Skin of body (tissue), 2 donors: ENCODE measurements around the gene CYREN. TPM values are rescaled to one million over a fixed set of nuclear protein-coding genes. Genes with fewer than 3 reads are reported as not detected.
"Not testable (repeated sequence)": the region's sequence is repeated elsewhere in the genome, so short reads cannot be mapped to it uniquely, and the experiment has no call there.

Source experiments
- DNase-seq: peaks from one replicate; lab custom pipeline; 2025; lab: John Stamatoyannopoulos, UW
- total RNA-seq: library from RNA; depleted of rRNA; stranded (reverse); fragments of >200 nt; gene quantifications from one replicate; pipeline ENCODE4 v1.2.3, GENCODE V29; 2014

The CYREN gene
- total RNA-seq, 1 donor from 2014 or later, result 17.6 TPM

DNA sequence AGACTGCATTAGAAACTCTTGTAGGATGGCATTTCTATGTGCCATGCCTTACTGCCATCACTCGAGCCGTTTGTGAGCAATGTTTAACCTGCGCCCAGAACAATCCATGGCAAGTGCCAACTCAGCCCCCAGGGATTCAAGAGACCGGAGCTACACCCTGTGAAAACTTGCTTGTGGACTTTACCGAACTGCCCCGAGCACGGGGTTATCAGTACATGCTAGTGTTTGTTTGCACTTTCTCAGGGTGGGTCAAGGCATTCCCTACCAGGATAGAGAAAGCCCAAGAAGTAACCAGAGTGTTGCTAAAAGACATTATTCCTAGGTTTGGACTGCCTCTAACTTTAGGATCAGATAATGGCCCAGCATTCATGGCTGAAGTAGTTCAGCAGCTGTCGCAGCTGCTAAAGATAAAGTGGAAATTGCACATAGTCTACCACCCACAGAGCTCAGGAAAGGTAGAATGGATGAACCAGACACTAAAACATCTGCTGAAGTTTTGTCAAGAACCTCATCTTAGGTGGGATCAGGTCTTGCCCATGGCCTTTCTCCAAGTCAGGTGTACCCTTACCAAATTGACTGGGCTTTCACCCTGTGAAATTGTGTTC is 8.9 kb upstream of the CYREN start:
- no peak for DNase-seq

DNA sequence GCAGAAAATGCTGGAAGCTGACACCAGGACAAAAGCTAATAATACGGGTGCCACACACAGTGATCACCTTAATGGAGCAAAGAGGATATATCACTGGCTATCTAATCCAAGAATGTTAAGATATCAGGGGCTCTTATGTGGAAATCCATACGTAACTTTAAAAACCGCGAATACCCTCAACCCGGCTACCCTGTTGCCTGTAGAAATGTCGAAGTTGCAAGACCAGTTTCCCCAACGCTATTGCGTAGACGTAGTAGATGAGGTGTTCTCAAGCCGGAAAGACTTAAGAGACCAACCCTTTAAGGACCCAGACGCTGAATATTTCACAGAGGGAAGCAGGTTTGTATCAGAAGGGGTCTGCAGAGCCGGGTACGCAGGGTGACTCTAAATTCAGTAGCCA is 7.9 kb upstream of the CYREN start:
- no peak for DNase-seq

GRCh38 chr7:135177028-135177696 is 6.7 kb upstream of the CYREN start:
- no peak for DNase-seq

GRCh38 chr7:135175931-135176330 is 5.4 kb upstream of the CYREN start:
- no peak for DNase-seq

DNA sequence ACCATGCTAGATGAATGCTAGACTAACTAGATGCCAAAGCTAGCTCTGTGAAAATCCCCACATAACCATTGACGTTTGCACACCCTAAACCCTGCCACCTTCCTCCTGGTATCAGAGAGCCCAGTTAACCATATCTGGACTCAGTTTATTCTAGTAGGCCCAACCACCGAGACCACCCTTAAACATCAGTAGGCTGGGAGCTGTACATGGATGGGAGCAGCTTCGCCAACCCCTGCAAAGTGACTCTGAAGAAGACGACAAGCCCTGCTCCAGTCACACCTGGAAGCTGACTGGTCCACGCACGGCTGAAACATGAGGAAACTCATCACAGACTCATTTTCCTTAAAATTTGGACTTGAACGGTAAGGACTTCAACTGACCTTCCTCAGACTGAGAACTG is 4.4 kb upstream of the CYREN start:
- no peak for DNase-seq

DNA sequence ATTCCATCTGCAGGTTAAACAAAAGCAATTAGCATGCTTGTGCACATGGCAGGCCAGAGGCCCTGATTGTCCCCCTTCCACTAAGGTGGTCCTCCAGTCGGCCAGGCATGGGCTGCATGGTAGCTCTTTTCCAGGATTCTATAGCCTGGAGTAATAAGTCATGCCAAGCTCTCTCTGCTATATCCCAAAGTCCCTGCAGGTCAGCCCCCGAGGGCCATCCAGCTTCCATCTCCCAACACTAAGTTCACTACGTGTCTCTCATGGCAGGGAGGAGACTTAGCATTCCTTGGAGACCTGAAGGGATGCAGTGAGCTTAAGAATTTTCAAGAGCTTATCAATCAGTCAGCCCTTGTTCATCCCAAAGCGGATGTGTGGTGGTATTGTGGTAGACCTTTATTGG is 3.4 kb upstream of the CYREN start:
- DNase-seq, result not testable (repeated sequence)

- DNase-seq, result not testable (repeated sequence)
Observed at GRCh38 chr7:135171581-135172291, 1.2 kb upstream of the CYREN start.

GRCh38 chr7:135170998-135171481 is 533 bp upstream of the CYREN start:
- DNase-seq, result not testable (repeated sequence)

- DNase-seq, result no peak
Observed at GRCh38 chr7:135169964-135170273, 588 bp downstream of the CYREN start.

DNA sequence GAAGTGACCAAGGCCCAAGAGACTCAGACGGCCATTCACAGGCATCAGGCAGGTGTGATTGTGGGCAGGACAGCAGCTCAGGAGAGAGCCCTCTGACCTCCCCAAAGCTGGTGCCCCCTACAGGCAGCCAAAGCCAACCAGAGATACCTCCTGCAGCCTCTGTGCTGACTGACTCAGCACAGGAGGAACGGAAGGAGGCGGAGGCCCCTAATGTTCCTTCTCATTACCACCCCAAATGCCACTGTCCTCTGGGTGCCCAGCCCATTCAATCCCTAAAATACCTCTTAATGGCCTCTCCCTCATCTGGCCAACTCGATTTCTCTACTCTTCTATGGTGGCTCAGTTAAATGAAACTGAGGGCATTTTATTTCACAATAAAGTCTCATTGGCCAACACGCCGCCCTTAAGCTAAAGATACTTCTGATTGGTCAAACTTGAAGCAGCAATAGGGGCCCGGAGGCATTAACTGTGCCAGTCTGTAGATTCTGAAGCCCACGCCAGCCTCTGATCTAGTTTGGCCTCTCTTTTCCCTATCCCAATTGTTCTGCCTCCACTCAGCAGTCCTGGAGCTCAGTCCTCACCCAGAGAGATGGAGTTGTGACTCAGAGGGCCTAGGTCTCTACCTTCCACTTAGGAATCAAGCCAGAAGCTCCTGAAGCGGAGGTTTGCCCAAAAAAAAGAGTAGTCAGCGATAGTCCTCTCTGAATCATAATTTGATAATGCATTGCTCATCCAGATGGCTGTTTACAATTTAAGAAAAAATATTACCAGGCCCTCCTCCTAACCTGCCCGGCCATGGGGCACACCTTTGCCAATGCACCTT is 1.2 kb downstream of the CYREN start:
- no peak for DNase-seq

DNA sequence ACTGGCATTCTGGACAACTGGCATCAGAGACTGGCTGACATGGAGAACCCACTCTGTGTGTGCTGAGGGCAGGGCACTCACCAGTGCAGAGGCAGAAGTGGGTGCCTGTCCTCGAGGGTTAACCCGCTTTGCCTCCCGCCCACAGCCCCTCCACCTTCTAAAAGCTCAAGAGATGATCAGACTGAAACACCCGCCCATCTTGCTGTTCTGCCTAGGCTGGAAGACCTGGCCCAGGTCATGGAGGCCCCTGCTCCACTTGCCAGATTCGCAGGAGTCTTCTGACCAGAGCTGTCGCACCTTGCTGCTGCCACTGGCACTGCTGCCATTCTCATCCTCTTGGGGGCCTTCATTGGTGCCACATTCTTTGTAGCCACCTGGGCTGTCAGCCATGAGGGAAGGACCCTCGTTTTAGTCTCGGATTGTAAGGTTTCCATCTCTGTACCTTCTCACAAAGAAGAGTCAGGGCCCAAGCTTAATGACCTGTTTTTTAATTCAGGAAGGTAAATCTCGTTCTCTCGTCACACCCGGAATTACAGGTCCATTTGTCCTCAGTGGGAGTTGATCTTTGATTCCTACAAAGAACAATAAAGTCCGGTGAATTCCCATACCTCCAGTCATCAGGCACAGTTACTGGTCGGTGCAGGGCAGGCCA is 1.9 kb downstream of the CYREN start:
- DNase-seq, result no peak

GRCh38 chr7:135168001-135168400 is 2.5 kb downstream of the CYREN start:
- DNase-seq, result no peak

GRCh38 chr7:135167365-135167917 is 3.1 kb downstream of the CYREN start:
- no peak for DNase-seq

- DNase-seq, result no peak
Observed at GRCh38 chr7:135166338-135166990, 4.0 kb downstream of the CYREN start.

- DNase-seq, result no peak
Observed at GRCh38 chr7:135165862-135166261, 4.6 kb downstream of the CYREN start.

GRCh38 chr7:135164357-135165061 is 6.0 kb downstream of the CYREN start:
- DNase-seq, result no peak

DNA sequence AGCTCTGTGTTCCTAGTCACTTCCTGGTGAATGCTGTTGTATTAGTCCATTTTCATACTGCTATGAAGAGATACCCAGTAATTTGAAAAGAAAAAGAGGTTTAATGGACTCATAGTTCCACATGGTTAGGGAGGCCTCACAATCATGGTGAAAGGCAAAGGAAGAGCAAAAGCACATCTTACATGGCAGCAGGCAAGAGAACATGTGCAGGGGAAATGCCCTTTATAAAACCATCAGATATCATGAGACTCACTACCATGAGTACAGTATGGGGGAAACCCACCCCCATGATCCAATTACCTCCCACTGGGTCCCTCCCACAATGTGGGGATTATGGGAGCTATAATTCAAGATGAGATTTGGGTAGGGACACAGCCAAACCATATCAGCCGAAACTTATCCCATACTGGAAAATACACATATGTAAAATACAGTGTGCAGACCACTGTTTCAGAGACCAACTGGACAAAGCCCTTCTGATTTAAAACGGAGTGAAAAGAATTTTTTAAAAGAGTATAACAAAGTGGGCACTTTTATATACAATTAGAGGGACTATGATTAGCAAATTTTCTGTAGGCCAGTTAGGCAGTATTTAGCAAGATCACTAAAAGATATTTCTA is 8.0 kb downstream of the CYREN start:
- DNase-seq, result no peak

DNA sequence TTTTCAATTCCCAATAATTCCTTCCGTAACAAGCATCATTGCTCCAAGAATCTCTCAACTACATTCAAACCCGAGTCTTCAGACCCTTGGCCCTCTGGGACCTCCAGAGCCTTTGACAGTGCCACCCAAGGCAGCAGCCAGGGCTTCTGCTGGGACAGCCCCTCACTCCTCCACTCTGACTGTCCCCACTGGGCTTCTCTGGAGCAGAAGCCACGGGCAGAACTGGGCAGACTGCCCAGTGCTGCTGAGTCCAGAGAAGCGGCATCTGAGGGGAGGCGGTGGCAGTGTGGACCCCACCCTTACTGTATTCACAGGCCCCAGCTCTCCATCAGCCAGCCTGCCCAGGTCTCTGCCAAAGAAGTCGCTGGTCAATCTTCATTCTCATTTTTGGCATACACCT is 8.8 kb downstream of the CYREN start:
- no peak for DNase-seq

DNA sequence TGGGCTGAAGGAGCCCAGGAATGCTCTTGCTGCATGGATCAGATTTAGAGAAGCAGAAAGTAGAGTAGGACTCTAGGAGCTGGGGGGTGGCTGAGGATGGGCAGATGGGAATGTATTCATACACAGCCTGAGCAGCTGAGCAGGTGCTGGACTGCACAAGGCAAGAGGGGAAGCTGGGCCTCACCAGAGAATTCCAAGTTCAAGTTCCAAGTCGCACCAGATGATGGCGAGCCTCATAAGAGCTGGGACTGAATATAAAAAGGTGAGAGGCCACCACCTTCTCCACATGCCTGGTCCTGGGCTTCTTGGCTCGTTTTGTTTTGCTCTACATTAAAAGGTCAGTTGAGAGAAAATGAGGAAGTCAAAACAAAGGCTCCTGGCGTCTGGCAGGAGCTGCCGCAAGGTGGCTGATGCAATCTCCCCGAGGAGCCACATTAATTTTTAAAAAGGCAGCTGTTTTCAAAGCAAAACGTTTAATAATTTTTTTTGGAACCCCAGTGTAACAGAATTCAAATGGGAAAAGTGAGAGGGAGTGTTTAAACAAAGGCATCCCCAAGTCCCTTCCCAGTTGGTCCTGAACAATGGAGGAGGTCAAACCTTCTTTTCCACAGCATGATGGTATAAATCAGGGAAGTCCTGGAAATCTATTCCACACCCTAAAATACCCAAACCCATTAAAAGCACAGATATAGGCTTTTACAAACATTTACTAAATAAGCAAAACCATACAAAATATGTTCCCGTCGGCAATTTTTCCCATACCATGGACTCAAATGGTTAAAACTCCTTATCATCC is 9.5 kb downstream of the CYREN start:
- DNase-seq, result no peak
